22Rv1 (cell line): ENCODE data around the gene POLR1E.

Experiments
- H3K27ac ChIP-seq: fragments of 450-650 bp; 2 replicates; pipeline ENCODE4 v1.5.1; 2017
- ZFX ChIP-seq: fragments of 450-650 bp; IDR thresholded peaks from 2 replicates; pipeline ENCODE4 v1.6.1; 2017; ENCODE audit warnings: antibody characterized with exemption, borderline replicate concordance
- TF ChIP-seq, protein P1 (sequence below): fragments of 450-650 bp; IDR thresholded peaks from 2 replicates; pipeline ENCODE4 v1.5.1; 2017; ENCODE audit warnings: mild to moderate bottlenecking

The POLR1E gene

DNA sequence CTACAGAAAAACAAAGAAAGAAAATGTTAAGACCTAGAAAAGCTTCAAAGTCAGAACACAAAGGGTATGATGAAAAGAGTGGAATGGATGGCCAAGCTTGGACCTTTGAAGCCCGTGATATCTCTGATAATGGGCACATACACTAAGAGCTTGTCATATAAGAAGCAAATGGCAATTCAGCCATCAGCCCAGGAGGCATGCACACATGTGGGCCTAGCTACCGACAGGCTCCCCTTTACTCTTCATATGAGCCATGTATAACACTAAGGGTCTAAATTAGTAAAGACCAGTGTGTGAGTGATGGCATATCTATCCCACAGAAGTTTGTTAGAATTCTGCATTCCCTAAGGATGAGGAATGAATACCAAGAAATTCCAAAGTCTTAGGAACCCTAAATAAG is 43.2 kb upstream of the POLR1E start:
- no peak overlapping the region for H3K27ac ChIP-seq
- TF ChIP-seq ZFX, result no peak
- TF ChIP-seq, protein P1, sequence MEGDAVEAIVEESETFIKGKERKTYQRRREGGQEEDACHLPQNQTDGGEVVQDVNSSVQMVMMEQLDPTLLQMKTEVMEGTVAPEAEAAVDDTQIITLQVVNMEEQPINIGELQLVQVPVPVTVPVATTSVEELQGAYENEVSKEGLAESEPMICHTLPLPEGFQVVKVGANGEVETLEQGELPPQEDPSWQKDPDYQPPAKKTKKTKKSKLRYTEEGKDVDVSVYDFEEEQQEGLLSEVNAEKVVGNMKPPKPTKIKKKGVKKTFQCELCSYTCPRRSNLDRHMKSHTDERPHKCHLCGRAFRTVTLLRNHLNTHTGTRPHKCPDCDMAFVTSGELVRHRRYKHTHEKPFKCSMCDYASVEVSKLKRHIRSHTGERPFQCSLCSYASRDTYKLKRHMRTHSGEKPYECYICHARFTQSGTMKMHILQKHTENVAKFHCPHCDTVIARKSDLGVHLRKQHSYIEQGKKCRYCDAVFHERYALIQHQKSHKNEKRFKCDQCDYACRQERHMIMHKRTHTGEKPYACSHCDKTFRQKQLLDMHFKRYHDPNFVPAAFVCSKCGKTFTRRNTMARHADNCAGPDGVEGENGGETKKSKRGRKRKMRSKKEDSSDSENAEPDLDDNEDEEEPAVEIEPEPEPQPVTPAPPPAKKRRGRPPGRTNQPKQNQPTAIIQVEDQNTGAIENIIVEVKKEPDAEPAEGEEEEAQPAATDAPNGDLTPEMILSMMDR, result no peak

DNA sequence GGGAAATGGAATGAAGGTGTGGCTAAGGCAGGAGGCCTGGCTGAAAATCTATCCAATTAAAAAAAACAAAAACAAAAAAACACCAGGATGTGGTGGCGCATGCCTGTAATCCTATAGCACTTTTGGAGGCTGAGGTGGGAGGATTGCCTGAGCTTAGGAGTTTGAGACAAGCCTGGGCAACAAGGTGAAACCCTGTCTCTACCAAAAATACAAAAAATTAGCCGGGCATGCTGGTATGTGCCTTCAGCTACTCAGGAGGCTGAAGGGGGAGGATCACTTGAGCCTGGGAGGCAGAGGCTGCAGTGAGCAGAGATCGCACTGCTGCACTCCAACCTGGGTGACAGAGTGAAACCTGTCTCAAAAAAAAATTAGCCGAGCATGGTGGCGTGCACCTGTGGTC is 42.2 kb upstream of the POLR1E start:
- no peak for TF ChIP-seq ZFX
- TF ChIP-seq, protein P1, result no peak
- peak overlapping the region; percentile 79 for H3K27ac ChIP-seq

DNA sequence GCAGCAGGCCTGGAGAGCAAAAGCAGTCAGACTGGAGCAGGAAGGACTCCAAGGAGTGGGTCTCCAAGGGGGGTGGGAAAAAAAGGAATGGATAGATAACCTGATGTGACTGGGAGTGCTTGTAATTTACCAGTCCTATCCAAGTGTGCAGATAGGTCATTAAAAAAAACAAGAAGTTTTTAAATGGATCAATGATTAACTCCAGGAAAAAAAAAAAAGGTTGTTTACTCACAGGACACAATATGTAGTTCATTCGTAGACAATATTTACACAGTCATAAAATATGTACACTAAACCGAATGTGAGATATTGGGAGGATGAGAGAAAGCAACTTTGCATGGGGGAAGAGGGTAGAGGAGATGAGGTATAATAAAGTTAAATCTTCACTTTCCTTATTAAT is 40.9 kb upstream of the POLR1E start:
- H3K27ac ChIP-seq, result peak overlapping the region; percentile 79
- TF ChIP-seq, protein P1, result no peak
- TF ChIP-seq ZFX, result no peak

DNA sequence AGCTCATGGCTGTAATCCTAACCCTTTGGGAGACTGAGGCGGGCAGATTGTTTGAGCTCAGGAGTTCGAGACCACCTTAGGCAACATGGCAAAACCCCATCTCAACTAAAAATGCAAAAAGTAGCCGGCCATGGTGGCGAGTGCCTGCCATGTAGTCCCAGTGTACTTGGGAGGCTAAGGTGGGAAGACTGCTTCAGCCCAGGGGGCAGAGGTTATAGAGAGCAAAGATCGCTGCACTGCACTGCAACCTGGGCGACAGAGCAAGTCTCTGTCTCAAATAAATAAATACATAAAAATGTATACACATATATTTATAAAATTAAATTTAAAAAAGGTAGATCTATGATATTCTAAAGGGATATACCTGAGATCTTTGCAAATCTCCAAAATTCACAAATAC is 39.9 kb upstream of the POLR1E start:
- H3K27ac ChIP-seq, result peak overlapping the region; percentile 79
- TF ChIP-seq, protein P1, result no peak
- no peak for TF ChIP-seq ZFX

DNA sequence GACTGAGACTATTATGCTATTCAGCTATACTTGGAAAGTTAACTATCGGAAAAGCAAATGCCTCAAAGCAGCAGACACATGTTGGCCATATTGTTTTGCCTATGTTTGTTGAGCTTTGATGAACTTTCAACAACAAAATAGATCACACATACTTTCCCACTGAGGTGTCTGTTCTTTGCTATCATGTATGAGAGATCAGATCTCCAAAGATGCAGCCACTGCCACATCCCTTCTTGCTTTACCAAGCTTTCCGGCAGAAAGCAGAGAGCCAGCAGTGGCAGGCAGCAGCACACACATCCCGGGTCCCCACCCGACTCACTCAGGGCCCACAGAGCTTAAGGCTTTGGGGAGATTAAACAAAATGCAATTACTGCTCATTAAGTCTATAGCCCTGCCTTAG is 39.3 kb upstream of the POLR1E start:
- TF ChIP-seq ZFX, result no peak
- TF ChIP-seq, protein P1, result no peak

DNA sequence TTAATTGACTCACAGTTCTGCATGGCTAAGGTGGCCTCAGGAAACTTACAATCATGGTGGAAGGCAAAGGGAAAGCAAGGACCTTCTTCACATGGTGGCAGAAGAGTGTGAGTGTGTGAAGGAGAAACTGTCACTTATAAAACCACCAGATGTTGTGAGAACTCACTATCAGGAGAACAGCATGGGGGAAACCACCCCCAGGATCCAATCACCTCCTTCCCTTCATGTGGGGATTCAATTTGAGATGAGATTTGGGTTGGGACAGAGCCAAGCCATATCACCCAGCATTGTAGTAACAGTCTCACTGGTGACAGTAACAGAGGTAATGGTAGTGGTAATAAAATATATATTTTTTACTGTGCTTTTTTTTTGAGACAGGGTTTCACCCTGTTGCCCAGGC is 38.6 kb upstream of the POLR1E start:
- TF ChIP-seq ZFX, result no peak
- TF ChIP-seq, protein P1, result no peak
- H3K27ac ChIP-seq, result peak overlapping the region; percentile 79

More for the DNA sequence above, 39.3 kb upstream of the POLR1E start:
- H3K27ac ChIP-seq, result peak overlapping the region; percentile 79

DNA sequence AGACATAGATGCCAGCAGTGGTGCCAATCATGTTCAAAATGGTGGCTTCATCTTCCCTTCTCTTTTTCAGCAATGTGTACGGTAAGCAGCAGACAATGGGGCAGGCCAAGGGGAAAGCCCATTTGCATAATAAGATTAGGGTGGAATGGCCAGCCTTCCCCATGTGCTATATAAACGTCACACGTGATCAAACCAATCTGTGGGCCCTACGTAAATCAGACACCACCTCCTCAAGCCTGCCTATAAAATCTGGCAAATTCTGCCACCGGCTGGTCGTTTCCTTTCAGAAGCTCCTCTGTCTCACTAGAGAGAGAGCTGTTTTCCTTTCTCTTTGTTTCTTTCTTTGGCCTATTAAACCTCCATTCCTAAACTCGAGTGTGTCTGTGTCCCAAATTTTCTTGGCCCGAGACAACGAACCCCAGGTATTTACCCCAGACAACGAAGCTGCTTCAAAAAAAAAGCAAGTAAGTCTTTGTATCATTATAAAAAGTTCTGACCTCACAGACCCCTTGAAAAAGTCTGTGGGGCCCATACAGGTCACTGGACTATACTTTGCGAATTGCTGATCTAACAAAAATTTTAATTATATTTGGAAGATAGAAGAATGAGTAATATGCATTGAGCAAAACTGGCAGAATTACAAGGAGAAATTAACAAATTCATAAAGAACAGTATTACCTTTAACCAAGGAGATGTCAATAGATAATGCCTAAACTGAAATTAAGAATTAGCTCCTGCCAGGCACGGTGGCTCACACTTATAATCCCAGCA is 35.7 kb upstream of the POLR1E start:
- peak overlapping the region; percentile 30 for H3K27ac ChIP-seq
- TF ChIP-seq, protein P1, result no peak
- no peak for TF ChIP-seq ZFX
